Endothelial cell of umbilical vein (primary cell): ENCODE results near the gene VIPR2. TPM values are rescaled to one million over a fixed set of nuclear protein-coding genes. Genes with fewer than 3 reads are reported as not detected.

Experiments used
- BruUV-seq: library from RNA; stranded (reverse); fragments of 400-500 nt; replicated peaks from 2 replicates; lab custom pipeline; 2021; lab: Mats Ljungman, UMichigan
- CTCF ChIA-PET: fragments of 300-600, 350-600 bp; sonication (Branson Sonifier 250); formaldehyde crosslinking; loops from one replicate; lab custom pipeline; 2021; ENCODE audit warnings: antibody characterized with exemption, inconsistent platforms; lab: Charles Lee
- POLR2A ChIA-PET: fragments of 300-600, 350-600 bp; sonication (Branson Sonifier 250); formaldehyde crosslinking; loops from one replicate; lab custom pipeline; 2021; ENCODE audit warnings: antibody characterized with exemption, inconsistent platforms; lab: Charles Lee
- DNase-seq: peaks from one replicate; pipeline ENCODE4 v3.0.0-alpha.2; 2011; ENCODE audit warnings: low read depth, low spot score
- FAIRE-seq: peaks from 2 replicates; lab custom pipeline; 2011; peaks lifted over from hg19 to GRCh38; lab: Jason Lieb, UNC
- H2AFZ ChIP-seq: 2 replicates; pipeline ENCODE4 v1.6.0; 2012; ENCODE audit warnings: low read depth, low read length, control low read depth, inconsistent platforms
- H3K27ac ChIP-seq: 2 replicates; pipeline ENCODE4 v1.5.1; 2011; ENCODE audit warnings: low read depth, mild to moderate bottlenecking, control low read depth, low read length, moderate library complexity; ENCODE audit not compliant: insufficient read depth
- H3K27me3 ChIP-seq, 2 experiments: 2 replicates each; pipeline versions ENCODE4 v1.6.0 to v1.6.1; 2011; ENCODE audit warnings: low read length in 2 of 2, mixed read lengths in 1 of 2; ENCODE audit not compliant: control insufficient read depth in 2 of 2, insufficient read depth in 2 of 2
- H3K36me3 ChIP-seq, 2 experiments: 2 replicates in 1 of 2; 3 replicates in 1 of 2; pipeline ENCODE4 v1.5.1; 2011; ENCODE audit warnings: low read length in 2 of 2, mild to moderate bottlenecking in 1 of 2, moderate library complexity in 1 of 2; ENCODE audit not compliant: control insufficient read depth in 2 of 2, insufficient read depth in 2 of 2; ENCODE audit errors: extremely low read depth in 1 of 2
- H3K4me1 ChIP-seq: 3 replicates; pipeline ENCODE4 v1.5.1; 2011; ENCODE audit warnings: mild to moderate bottlenecking, low read length; ENCODE audit not compliant: control insufficient read depth, insufficient read depth; ENCODE audit errors: extremely low read depth
- H3K4me2 ChIP-seq: 2 replicates; pipeline ENCODE4 v1.6.1; 2011; ENCODE audit warnings: low read length, control low read depth, mixed read lengths; ENCODE audit not compliant: insufficient read depth
- H3K4me3 ChIP-seq, 3 experiments: fragments of 200-600 bp in 1 of 3; sonication (generic), shearing (Covaris generic) in 1 of 3; replicated peaks in 1 of 3; 2 replicates each; pipeline ENCODE4 v1.5.1; 2011 to 2016; ENCODE audit warnings: control low read depth in 3 of 3, low read length in 3 of 3, mild to moderate bottlenecking in 2 of 3, inconsistent platforms in 1 of 3, low read depth in 1 of 3, moderate library complexity in 1 of 3; ENCODE audit not compliant: insufficient read depth in 1 of 3
- H3K79me2 ChIP-seq: 2 replicates; pipeline ENCODE4 v1.6.0; 2012; ENCODE audit warnings: low read length, inconsistent platforms; ENCODE audit not compliant: control insufficient read depth, insufficient read depth
- H3K9ac ChIP-seq: replicated peaks from 2 replicates; pipeline ENCODE3; 2011; ENCODE audit warnings: low read length, control low read depth; ENCODE audit not compliant: insufficient read depth; ENCODE audit errors: extremely low read depth
- H3K9me1 ChIP-seq: replicated peaks from 3 replicates; pipeline ENCODE4 v1.6.0; 2011; ENCODE audit warnings: mild to moderate bottlenecking, low read length; ENCODE audit not compliant: control insufficient read depth, insufficient read depth; ENCODE audit errors: extremely low read depth
- H3K9me3 ChIP-seq: replicated peaks from 2 replicates; pipeline ENCODE4 v1.5.1; 2012; ENCODE audit warnings: low read length, inconsistent platforms; ENCODE audit not compliant: control insufficient read depth, insufficient read depth
- H4K20me1 ChIP-seq: replicated peaks from 2 replicates; pipeline ENCODE3; 2011; ENCODE audit warnings: mild to moderate bottlenecking, low read length; ENCODE audit not compliant: control insufficient read depth, insufficient read depth; ENCODE audit errors: extremely low read depth
- EZH2 ChIP-seq: IDR thresholded peaks from 2 replicates; pipeline ENCODE4 v1.6.1; 2012; ENCODE audit warnings: borderline replicate concordance, low read depth, mild to moderate bottlenecking, moderate library complexity, low read length, inconsistent platforms; ENCODE audit not compliant: severe bottlenecking
- FOS ChIP-seq: IDR thresholded peaks from 2 replicates; pipeline ENCODE4 v1.6.1; 2011; ENCODE audit warnings: mild to moderate bottlenecking, low read length, moderate library complexity, borderline replicate concordance; ENCODE audit not compliant: insufficient read depth
- GATA2 ChIP-seq: IDR thresholded peaks from 2 replicates; pipeline ENCODE4 v1.7.0; 2011; ENCODE audit warnings: low read depth, mild to moderate bottlenecking, moderate library complexity, mixed read lengths, low read length; ENCODE audit not compliant: insufficient read length, insufficient read depth
- JUN ChIP-seq: IDR thresholded peaks from 2 replicates; pipeline ENCODE4 v1.6.1; 2011; ENCODE audit warnings: borderline replicate concordance, low read depth; ENCODE audit not compliant: insufficient read length, insufficient read depth
- MYC ChIP-seq: IDR thresholded peaks from one replicate; pipeline ENCODE4 v1.6.1; 2011; ENCODE audit warnings: mild to moderate bottlenecking, low read depth, low read length
- POLR2A ChIP-seq: IDR thresholded peaks from 2 replicates; pipeline ENCODE4 v1.6.1; 2012; ENCODE audit warnings: low read depth, mild to moderate bottlenecking, control low read depth, low read length
- POLR2AphosphoS5 ChIP-seq: IDR thresholded peaks from 2 replicates; pipeline ENCODE4 v1.6.1; 2012; ENCODE audit warnings: low read depth, mild to moderate bottlenecking, control low read depth, low read length, moderate library complexity; ENCODE audit not compliant: insufficient read depth
- dilution Hi-C: fragments of 300-500 bp; cut with MboI; formaldehyde crosslinking; loops from one replicate; pipeline ENCODE4 v1.15.0; 2019; ENCODE audit warnings: low sequenced_read_pairs; ENCODE audit not compliant: extremely low pct_ligation_motif_present
- intact Hi-C: fragments of 100-400 bp; cut with micrococcal nuclease; formaldehyde crosslinking; loops from one replicate; pipeline ENCODE4 v1.10.0; 2022
- polyA plus RNA-seq, 4 experiments: library from polyadenylated mRNA; depleted of rRNA in 3 of 4; stranded (reverse) in 3 of 4; unstranded in 1 of 4; fragments of >200 nt; gene quantifications; 2 replicates each; pipeline versions ENCODE4 v1.2.1 to v1.2.3, GENCODE V29; 2011 to 2012; ENCODE audit warnings: missing spikeins in 1 of 4
- total RNA-seq: library from RNA; stranded (reverse); gene quantifications from 2 replicates; pipeline ENCODE4 v1.2.3, GENCODE V29; 2021
- TF ChIP-seq, protein P1 (sequence below): IDR thresholded peaks from 2 replicates; pipeline ENCODE4 v1.6.1; 2011; ENCODE audit not compliant: insufficient read depth, insufficient read length
- TF ChIP-seq, protein P2 (sequence below), 2 donors: IDR thresholded peaks; 1 replicate in 1 of 2; 2 replicates in 1 of 2; pipeline ENCODE4 v1.5.1; 2011; ENCODE audit warnings: low read length in 2 of 2, mild to moderate bottlenecking in 2 of 2, moderate library complexity in 2 of 2, control low read depth in 1 of 2, inconsistent platforms in 1 of 2, low read depth in 1 of 2; ENCODE audit not compliant: insufficient read depth in 1 of 2; ENCODE audit errors: extremely low read depth in 1 of 2

VIPR2 gene
- total and polyA plus RNA-seq, 2 donors (not counting 3 experiments of a cell fraction or from before 2014, with no cell fraction given), result not detected

DNA sequence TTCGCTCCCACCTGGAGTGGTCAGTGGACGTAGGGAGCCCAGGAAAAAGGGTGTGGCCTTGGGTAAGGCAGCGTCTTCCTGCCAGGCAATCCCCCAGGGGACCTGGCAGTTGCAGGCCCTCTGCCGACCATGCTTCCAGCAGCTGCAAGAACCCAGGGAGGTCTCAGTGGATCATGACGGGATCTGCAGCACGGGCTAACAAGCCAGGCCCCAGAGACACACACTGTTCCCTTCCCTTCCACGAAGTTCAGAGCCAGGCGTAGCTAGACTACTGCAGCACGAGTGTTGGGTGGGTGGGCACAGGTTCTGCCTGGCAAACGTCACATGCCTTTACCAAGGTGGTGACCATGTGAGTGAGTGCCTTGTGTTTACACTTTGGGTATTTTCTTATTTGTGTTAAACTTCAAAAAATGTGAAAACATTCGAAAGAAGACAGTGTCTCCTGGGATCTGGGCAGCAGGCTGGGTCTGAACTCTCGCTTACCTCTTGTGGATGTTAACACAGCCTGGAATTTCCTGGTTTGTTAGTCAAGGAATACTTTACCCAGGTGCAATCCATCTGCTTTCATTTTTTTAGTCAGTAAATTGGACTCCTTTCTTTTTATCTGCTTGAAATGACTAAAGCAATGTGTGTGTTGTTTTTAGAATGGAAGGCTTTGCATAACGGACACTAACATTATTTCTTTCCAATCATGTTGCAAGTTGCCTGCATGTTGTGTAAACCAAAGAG, 48.2 kb upstream of the VIPR2 start:
- no peak for TF ChIP-seq POLR2AphosphoS5
- TF ChIP-seq EZH2, result no peak
- no peak for TF ChIP-seq POLR2A
- TF ChIP-seq FOS, result no peak
- TF ChIP-seq GATA2, result no peak
- TF ChIP-seq MYC, result no peak
- TF ChIP-seq JUN, result no peak
- TF ChIP-seq, protein P1, sequence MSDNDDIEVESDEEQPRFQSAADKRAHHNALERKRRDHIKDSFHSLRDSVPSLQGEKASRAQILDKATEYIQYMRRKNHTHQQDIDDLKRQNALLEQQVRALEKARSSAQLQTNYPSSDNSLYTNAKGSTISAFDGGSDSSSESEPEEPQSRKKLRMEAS, result no peak
- TF ChIP-seq, protein P2, sequence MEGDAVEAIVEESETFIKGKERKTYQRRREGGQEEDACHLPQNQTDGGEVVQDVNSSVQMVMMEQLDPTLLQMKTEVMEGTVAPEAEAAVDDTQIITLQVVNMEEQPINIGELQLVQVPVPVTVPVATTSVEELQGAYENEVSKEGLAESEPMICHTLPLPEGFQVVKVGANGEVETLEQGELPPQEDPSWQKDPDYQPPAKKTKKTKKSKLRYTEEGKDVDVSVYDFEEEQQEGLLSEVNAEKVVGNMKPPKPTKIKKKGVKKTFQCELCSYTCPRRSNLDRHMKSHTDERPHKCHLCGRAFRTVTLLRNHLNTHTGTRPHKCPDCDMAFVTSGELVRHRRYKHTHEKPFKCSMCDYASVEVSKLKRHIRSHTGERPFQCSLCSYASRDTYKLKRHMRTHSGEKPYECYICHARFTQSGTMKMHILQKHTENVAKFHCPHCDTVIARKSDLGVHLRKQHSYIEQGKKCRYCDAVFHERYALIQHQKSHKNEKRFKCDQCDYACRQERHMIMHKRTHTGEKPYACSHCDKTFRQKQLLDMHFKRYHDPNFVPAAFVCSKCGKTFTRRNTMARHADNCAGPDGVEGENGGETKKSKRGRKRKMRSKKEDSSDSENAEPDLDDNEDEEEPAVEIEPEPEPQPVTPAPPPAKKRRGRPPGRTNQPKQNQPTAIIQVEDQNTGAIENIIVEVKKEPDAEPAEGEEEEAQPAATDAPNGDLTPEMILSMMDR (IDR thresholded peaks at IDR 0.05; ENCODE audit: extremely low read depth in 1 of 2, insufficient read depth in 1 of 2, low read depth in 1 of 2, low read length in 2 of 2), result no peak
- FAIRE-seq (no peak), DNase-seq (no peak)
- Histone ChIP-seq H3K79me2 (no peaks in the 10 kb centered on the region), H4K20me1 (no peaks in the 10 kb centered on the region), H3K4me2 (no peak overlapping the region), H3K27ac (no peak overlapping the region), H3K4me3 (no peak overlapping the region), H3K9me3 (no peaks in the 10 kb centered on the region), H3K9me1 (no peaks in the 10 kb centered on the region), H2AFZ (no peak overlapping the region), H3K27me3 (no peaks in the 10 kb centered on the region), H3K36me3 (no peaks in the 10 kb centered on the region), H3K9ac (no peak overlapping the region), H3K4me1 (no peaks in the 10 kb centered on the region)
- dilution Hi-C loops (no loop called here), intact Hi-C loops (no loop called here)
- CTCF ChIA-PET, result no interaction called here
- POLR2A ChIA-PET, result no interaction called here
- BruUV-seq, result no TSS peak
